Prostate gland (tissue), 2 donors: Measurements from ENCODE around the gene HNRNPDL. TPM values are rescaled to one million over a fixed set of nuclear protein-coding genes. Genes with fewer than 3 reads are reported as not detected.

ENCODE experiments used
- DNase-seq: peaks from one replicate; pipeline ENCODE4 v3.0.0-alpha.2; 2019; ENCODE audit warnings: low spot score
- H3K27ac ChIP-seq, 2 donors: fragments of 200-600 bp; sonication (generic); 2 replicates each; pipeline ENCODE4 v1.5.1; 2017 to 2019
- H3K27me3 ChIP-seq: fragments of 200-600 bp; sonication (generic); replicated peaks from 2 replicates; pipeline ENCODE4 v1.5.1; 2019; ENCODE audit not compliant: insufficient read depth
- H3K36me3 ChIP-seq, 2 donors: fragments of 200-600 bp; sonication (generic); 1 replicate in 1 of 2; 2 replicates in 1 of 2; pipeline versions ENCODE4 v1.5.1 to v1.8.1; 2017 to 2019
- H3K4me1 ChIP-seq: fragments of 200-600 bp; sonication (generic); replicated peaks from 2 replicates; pipeline ENCODE4 v1.5.1; 2019
- H3K4me3 ChIP-seq, 2 donors: fragments of 200-600 bp; sonication (generic); 2 replicates each; pipeline ENCODE4 v1.5.1; 2017 to 2019
- H3K9me3 ChIP-seq: fragments of 200-600 bp; sonication (generic); 2 replicates; pipeline ENCODE4 v1.5.1; 2017
- POLR2A ChIP-seq: fragments of 450-650 bp; IDR thresholded peaks from one replicate; pipeline ENCODE4 v1.6.1; 2016; ENCODE audit warnings: antibody characterized with exemption, mild to moderate bottlenecking
- POLR2AphosphoS5 ChIP-seq: sonication (generic); formaldehyde crosslinking; IDR thresholded peaks from one replicate; pipeline ENCODE4 v1.6.1; 2017; ENCODE audit warnings: antibody characterized with exemption
- WGBS: methylation state at CpG from one replicate; pipeline ENCODE4 v1.1.5; 2018; 5-methylcytosine and 5-hydroxymethylcytosine counted together
- intact Hi-C: fragments of 100-400 bp; cut with DNase I; formaldehyde crosslinking; loops from one replicate; pipeline ENCODE4 v1.14.2; 2022
- total RNA-seq, 2 donors: library from RNA; depleted of rRNA; stranded (reverse); fragments of >200 nt; gene quantifications; one replicate each; pipeline ENCODE4 v1.1.0, GENCODE V29; 2016
- TF ChIP-seq, protein P1 (sequence below), 4 experiments: fragments of 200-600 bp in 2 of 4; fragments of 450-650 bp in 2 of 4; sonication (generic) in 2 of 4; IDR thresholded peaks; 1 replicate in 3 of 4; 2 replicates in 1 of 4; pipeline ENCODE4 v1.5.1; 2016 to 2019; ENCODE audit warnings: antibody characterized with exemption in 4 of 4, mild to moderate bottlenecking in 2 of 4, moderate library complexity in 2 of 4

Gene HNRNPDL
- total RNA-seq, 2 donors from 2014 or later, result 158 to 177 TPM

DNA sequence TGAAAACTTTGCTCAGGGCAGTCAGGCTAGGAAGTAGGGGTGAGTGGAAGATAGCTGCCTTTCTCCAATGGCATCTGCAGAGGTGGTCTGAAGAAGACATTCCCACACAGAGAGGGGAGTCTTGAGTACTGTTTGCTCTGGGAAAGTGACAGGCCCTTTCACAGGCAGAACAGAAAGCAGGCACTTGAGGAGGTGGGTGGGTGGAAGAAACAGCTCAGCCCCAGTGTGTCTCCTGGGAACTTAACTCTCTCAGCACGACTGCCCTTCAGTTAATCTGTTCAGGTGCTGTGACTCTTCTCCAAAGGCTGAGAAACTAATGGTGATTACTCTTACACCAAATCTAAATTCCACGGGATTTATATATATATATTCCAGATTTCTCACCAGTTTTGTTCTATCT is 28.5 kb upstream of the HNRNPDL start:
- Histone ChIP-seq H3K36me3 (no peaks in the 10 kb centered on the region), H3K4me3 (no peak overlapping the region), H3K4me1 (no peaks in the 10 kb centered on the region), H3K27me3 (no peaks in the 10 kb centered on the region), H3K27ac (no peak overlapping the region), H3K9me3 (no peaks in the 10 kb centered on the region)
- intact Hi-C loops, result no loop called here
- DNase-seq, result no peak
- TF ChIP-seq POLR2A (no peak), POLR2AphosphoS5 (no peak)
- TF ChIP-seq, protein P1, sequence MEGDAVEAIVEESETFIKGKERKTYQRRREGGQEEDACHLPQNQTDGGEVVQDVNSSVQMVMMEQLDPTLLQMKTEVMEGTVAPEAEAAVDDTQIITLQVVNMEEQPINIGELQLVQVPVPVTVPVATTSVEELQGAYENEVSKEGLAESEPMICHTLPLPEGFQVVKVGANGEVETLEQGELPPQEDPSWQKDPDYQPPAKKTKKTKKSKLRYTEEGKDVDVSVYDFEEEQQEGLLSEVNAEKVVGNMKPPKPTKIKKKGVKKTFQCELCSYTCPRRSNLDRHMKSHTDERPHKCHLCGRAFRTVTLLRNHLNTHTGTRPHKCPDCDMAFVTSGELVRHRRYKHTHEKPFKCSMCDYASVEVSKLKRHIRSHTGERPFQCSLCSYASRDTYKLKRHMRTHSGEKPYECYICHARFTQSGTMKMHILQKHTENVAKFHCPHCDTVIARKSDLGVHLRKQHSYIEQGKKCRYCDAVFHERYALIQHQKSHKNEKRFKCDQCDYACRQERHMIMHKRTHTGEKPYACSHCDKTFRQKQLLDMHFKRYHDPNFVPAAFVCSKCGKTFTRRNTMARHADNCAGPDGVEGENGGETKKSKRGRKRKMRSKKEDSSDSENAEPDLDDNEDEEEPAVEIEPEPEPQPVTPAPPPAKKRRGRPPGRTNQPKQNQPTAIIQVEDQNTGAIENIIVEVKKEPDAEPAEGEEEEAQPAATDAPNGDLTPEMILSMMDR (IDR thresholded peaks at IDR 0.05), result no peak
- 84% methylated on average over 2 of the region's 2 CpGs for WGBS

DNA sequence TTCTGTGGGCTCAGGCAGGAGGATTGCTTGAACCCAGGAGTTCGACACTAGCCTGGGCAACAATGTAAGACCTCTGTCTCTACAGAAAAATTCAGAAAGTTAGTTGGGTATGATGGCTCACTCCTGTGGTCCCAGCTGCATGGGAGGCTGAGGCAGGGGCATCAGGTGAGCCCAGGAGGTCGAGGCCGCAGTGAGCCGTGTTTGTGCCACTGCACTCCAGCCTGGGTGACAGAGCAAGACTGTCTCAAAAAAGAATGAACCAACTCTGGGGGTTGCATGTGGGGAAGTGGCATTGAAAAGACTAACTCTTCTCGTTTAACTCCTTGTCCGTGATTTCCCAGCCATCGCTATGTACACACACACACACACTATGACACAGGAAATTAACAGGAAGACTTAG is 27.0 kb upstream of the HNRNPDL start:
- H3K4me3 ChIP-seq, result no peak overlapping the region
- H3K4me1 ChIP-seq, result no peaks in the 10 kb centered on the region
- TF ChIP-seq POLR2A, result no peak
- no peak for TF ChIP-seq POLR2AphosphoS5
- TF ChIP-seq, protein P1 (IDR thresholded peaks at IDR 0.05), result no peak
- no peak overlapping the region for H3K27ac ChIP-seq
- DNase-seq, result no peak
- intact Hi-C loops, result no loop called here
- no peaks in the 10 kb centered on the region for H3K27me3 ChIP-seq
- WGBS, result 91% methylated on average over 7 of the region's 7 CpGs
- H3K36me3 ChIP-seq, result no peaks in the 10 kb centered on the region
- H3K9me3 ChIP-seq, result no peaks in the 10 kb centered on the region

DNA sequence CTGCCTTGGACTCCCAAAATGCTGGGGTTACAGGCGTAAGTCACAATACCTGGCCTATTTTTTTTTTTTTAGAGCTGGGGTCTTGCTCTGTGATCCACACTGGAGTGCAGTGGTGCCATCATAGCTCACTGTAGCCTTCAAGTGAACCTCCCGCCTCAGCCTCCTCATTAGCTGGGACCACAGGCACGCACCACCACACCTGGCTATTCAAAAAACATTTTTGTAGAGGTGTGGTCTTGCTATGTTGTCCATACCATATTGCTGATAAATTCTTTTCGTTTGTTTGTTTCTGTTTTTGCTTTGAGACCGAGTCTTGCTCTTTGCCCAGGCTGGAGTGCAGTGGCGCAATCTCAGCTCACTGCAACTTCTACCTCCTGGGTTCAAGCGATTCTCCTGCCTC is 21.8 kb upstream of the HNRNPDL start:
- Histone ChIP-seq H3K27ac (peak overlapping the region in 1 of 2 donors; percentile 58), H3K4me3 (no peak overlapping the region), H3K27me3 (no peaks in the 10 kb centered on the region), H3K9me3 (no peaks in the 10 kb centered on the region), H3K36me3 (no peaks in the 10 kb centered on the region), H3K4me1 (no peaks in the 10 kb centered on the region)
- WGBS, result 96% methylated on average over 7 of the region's 7 CpGs
- intact Hi-C loops, result no loop called here
- TF ChIP-seq, protein P1 (IDR thresholded peaks at IDR 0.05), result no peak
- no peak for TF ChIP-seq POLR2A
- no peak for TF ChIP-seq POLR2AphosphoS5
- DNase-seq, result no peak

DNA sequence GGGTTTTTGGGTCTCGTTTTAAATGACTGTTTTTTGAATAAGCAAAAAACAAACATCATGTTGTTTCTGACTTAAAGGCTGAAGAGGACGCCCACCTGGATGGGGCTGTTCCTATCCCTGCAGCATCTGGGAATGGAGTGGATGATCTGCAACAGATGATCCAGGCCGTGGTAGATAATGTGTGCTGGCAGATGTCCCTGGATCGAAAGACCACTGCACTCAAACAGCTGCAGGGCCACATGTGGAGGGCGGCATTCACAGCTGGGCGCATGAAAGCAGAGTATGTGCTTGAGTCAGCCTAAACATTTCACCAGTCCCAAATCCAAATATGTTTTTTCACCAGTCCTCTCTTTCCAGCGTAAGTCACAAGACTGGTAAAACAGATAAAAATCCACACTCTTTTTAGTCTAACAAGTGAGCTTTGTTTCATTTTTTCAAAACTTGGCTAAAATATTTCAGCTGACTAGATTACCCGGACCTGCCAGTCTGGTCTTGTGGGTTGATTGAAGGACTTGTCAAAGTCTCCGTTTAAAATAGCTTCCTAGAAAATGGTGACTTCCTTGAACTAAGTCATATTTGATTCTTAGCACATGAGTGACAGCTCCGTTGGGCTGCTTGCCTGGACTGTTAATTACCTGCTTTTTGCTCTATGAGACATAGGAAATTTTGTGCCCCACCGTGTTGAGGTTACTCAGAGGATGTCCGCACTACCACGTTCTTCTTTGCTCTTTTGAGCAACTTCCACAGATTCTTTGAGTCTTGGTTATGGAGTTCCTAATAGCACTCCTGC is 20.9 kb upstream of the HNRNPDL start:
- Histone ChIP-seq H3K4me3 (no peak overlapping the region), H3K4me1 (no peaks in the 10 kb centered on the region), H3K27me3 (no peaks in the 10 kb centered on the region), H3K9me3 (no peaks in the 10 kb centered on the region), H3K27ac (peak overlapping the region in 1 of 2 donors; percentile 58), H3K36me3 (no peaks in the 10 kb centered on the region)
- intact Hi-C loops, result no loop called here
- 57% methylated on average over 13 of the region's 13 CpGs for WGBS
- DNase-seq, result no peak
- no peak for TF ChIP-seq POLR2AphosphoS5
- TF ChIP-seq, protein P1 (IDR thresholded peaks at IDR 0.05), result no peak
- no peak for TF ChIP-seq POLR2A

DNA sequence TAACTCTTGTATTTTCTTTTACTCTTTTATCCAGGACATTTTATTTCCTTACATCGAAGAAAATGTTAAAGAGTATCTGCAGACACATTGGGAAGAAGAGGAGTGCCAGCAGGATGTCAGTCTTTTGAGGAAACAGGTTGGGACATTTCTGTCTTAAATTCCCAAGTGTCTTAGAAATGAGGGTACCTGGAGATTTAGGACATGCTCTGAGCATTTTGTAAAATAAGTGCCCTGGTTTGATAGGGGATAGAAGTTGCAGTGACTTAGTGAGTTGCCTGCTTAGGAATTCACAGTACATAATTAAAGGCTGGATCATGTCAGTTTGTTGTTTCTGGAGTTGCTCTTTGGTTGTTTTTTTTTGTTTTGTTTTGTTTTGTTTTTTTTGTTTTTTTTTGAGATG is 17.6 kb upstream of the HNRNPDL start:
- no peaks in the 10 kb centered on the region for H3K4me1 ChIP-seq
- intact Hi-C loops, result no loop called here
- H3K36me3 ChIP-seq, result no peaks in the 10 kb centered on the region
- 51% methylated on average over 1 of the region's 1 CpG for WGBS
- no peak for DNase-seq
- TF ChIP-seq POLR2AphosphoS5 (no peak), POLR2A (no peak)
- TF ChIP-seq, protein P1 (IDR thresholded peaks at IDR 0.05), result no peak
- H3K4me3 ChIP-seq, result no peak overlapping the region
- H3K9me3 ChIP-seq, result no peaks in the 10 kb centered on the region
- no peaks in the 10 kb centered on the region for H3K27me3 ChIP-seq
- H3K27ac ChIP-seq, result no peak overlapping the region
